ENCODE results near the gene SEMA3B.
A peak's percentile ranks its signal among the peaks of the same experiment; 100 is the strongest.

The SEMA3B gene

GRCh38 chr3:50319181-50319893 lies 50.4 kb downstream of the SEMA3B start:
- DNase-seq = no peak

GRCh38 chr3:50319894-50320625 lies 51.1 kb downstream of the SEMA3B start:
- no peak for DNase-seq

- no peak for DNase-seq
Observed at GRCh38 chr3:50320853-50321335, 51.9 kb downstream of the SEMA3B start.

GRCh38 chr3:50321336-50322114 lies 52.6 kb downstream of the SEMA3B start:
- DNase-seq = peak; percentile 85

- no peak for DNase-seq
Observed at GRCh38 chr3:50322115-50322385, 53.1 kb downstream of the SEMA3B start.

- no peak for DNase-seq
Observed at GRCh38 chr3:50322386-50323091, 53.6 kb downstream of the SEMA3B start, which contains the start of gene HYAL2. TSS of gene HYAL2 (minus strand) at chr3:50322745. CDS start at chr3:50320489, 2,256 bp downstream.

GRCh38 chr3:50323092-50323600 lies 54.2 kb downstream of the SEMA3B start:
- no peak for DNase-seq

- no peak for DNase-seq
Observed at GRCh38 chr3:50323614-50324199, 54.8 kb downstream of the SEMA3B start.

- DNase-seq = peak; percentile 74
Observed at GRCh38 chr3:50324351-50325112, 55.6 kb downstream of the SEMA3B start.

GRCh38 chr3:50325113-50325480 lies 56.1 kb downstream of the SEMA3B start:
- no peak for DNase-seq

- no peak for DNase-seq
Observed at GRCh38 chr3:50325497-50326181, 56.7 kb downstream of the SEMA3B start.

GRCh38 chr3:50326182-50326541 lies 57.2 kb downstream of the SEMA3B start:
- no peak for DNase-seq

GRCh38 chr3:50327129-50327528 lies 58.2 kb downstream of the SEMA3B start:
- no peak for DNase-seq

Data from activated T-cell treated with anti-CD3 and anti-CD28 coated beads, Interleukin-2, amount 50 U/mL, for 1 hour (primary cell).